Right renal pelvis (tissue), 4 donors: Measurements from ENCODE around the gene KRTAP5-3. TPM values are rescaled to one million over a fixed set of nuclear protein-coding genes. Genes with fewer than 3 reads are reported as not detected.

Source experiments
- DNase-seq, 4 donors: peaks; one replicate each; pipeline ENCODE4 v3.0.0-alpha.2; 2013; ENCODE audit warnings: low read depth in 4 of 4, low spot score in 3 of 4, missing footprints in 1 of 4
- polyA plus RNA-seq, 4 donors: library from polyadenylated mRNA; unstranded; fragments of 120-200 nt; gene quantifications; one replicate each; pipeline ENCODE4 v1.2.1, GENCODE V29; 2013; ENCODE audit not compliant: insufficient read length in 4 of 4

Gene KRTAP5-3
- polyA plus RNA-seq, 4 donors = not detected

DNA sequence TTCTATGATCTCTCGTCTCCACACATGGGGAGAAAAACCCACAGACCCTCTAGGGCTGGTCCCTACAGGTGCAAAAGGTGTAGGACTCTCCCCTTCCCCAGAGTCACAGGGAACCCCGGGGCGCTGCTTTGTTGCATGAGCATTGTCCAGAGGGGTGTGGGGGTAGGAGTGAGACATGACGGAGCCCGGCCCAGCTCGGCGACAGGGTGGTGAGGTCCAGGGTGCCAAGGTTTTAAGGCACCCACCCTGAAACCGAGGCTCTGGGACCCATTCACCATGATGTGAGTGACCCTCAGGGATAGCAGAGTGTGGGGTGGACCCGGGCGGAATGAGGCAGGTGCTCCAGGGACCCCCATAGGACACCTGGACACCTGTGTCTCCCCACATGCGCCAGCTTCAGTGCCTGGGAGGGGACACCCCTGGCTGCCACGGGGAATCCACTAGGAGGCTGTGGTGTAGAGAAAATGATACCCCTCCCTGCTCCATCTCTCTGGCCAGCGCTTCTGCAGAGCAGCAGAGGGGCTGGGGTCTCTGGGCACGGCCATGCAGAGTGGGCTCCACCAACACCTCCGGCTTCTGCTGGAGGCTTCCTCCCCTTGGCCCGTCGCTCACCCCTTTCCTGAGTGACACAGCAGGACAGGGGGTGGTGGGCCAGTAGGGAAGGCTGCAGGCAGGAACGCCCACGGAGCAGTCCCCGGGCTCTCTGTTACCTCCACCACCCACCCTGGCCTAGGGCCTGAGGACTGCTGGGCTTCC, 36.5 kb upstream of the KRTAP5-3 start:
- DNase-seq = no peak

DNA sequence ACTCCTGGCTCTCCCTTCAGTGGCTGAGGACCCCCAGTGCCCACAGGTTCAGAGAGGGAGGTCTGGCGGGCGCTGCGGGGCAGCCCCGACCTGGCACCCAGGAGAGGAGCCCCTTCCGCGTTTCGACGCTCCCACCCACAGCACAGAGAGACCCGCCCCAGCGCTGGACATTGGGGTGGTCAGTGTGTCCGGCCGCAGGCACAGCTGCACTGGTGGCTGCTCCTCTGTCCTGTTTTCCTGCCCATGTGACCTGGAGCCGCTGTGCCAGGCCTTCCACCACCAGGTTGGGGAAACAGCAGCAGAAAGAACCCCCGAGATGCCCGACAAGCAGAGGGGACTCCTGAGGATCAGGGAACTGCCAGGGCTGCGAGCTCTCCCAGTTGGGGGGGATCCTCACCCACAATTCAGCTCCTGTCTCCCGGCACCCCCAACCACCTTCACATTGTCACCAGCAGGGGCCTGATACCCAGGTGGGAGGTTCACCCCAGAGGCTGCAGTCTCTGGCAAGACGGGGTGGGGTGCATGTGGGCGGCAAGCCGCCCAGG, 35.0 kb upstream of the KRTAP5-3 start:
- no peak for DNase-seq

DNA sequence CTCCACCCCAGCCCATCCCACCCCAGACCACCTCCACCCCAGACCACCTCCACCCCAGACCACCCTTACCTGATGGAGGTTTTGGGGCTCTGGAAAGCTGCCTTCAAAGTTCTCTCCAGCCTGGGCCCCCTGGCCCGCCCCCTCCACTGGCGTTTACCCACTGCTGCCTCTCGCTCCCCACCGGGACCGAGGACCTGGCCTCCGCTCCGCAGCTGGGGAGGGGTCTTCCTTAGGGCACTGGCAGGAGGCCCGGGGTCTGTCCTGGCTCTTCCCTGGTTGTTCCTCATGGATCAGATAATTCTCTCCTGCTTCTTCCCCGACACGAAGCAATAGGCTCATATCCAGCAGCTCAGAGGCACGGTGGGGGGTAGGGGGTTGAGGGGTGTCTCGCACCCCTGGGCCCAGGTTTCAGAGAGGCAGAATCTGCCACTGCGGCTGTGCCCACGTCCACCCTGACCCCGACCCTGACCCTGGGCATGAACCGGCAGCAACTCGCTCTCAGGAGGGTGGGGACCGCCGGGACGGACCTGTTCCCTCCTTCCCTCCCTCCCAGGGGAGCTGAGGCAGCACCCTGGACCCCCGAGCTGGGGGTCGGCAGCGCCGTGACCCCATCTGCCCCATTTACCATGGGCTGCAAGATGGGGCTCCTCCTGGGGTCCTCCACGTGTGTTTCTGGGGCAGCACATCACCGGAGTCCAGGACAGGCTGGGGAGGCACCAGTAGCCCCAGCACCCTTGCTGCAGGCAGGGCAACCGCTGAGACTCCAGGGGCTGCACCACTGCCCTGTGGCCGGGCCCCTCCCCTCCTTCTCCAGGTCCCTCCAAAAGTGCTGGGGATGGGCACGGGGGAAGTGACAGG, 34.3 kb upstream of the KRTAP5-3 start:
- no peak for DNase-seq

DNA sequence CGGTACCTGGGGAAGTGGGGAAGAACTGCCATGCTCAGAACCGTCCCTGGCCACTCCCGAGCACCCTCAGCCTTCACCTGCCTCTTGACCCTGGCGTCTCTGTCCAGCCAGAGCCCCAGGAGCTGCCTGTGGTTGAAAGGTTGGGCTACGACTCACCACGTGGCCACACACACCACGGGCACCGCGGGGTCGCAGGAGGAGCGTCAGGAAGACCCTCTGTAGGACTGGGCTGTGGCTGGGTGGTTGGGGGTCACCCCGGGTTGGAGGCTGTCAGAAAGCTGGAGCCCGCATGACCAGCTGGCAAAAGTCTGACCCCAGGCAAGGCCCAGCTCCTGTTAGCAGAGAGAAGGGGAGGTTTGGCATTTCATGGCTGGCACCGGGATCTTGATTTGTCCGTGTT, 32.8 kb upstream of the KRTAP5-3 start:
- no peak for DNase-seq

DNA sequence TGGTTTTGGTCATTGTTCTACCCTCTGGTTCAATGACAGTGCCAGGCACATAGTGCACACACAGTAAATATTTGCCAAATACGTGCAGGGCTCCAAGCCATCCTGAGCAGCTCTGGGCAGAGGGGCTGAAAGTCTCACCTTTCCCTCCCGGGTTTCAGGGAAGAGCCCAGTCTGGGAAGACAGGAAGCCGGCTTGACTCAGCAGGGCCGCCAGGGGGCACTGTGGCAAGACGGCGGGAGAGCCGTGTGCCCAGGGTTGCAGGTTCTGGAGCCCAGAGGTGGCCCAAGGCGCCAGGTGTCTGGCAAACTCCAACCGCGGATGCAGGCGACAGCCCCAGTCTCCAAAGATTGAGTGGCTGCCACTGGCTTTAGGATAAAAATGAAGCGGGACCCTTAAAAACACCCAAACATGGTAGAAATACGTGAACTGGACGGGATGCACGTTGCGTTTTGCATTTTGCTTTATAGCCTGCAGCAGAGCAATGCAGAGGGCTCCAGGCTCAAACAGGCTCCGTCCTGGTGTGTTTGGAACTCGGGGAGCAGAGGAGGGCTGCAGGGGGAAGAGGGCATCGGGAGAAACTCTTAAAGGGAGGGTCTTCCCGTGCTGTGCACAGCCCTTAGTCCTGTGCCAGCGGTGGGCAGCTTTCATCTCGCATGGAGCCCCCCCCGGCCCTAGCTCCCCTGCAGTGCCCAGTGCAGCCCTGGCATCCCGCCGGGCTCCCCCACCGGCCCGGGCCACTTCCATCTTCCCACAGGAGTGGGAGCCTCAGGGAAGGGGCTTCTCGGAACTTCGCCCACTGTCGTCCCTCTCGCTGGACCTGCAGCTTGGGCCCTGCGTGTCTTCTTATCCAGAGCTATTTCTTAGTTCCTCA, 32.0 kb upstream of the KRTAP5-3 start:
- DNase-seq = no peak

DNA sequence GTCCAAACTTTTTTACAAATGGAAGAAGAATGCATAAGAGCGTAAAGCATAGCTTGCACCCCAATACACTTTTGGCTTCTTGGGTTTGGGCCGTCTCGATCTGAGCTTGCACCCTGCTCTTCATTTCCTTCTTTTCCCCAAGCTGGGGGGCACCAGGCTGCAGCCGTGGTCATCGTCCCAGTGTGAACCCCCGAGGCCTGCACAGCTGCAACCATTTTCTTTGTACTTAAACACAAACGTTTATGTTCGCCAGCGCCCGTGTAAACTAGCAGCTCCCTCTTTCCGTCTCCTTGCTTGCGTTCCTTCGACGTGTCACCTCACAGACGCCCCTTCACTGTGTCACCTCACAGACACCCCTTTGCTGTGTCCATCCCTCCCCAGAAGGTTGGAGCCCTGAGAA, 31.4 kb upstream of the KRTAP5-3 start:
- no peak for DNase-seq

DNA sequence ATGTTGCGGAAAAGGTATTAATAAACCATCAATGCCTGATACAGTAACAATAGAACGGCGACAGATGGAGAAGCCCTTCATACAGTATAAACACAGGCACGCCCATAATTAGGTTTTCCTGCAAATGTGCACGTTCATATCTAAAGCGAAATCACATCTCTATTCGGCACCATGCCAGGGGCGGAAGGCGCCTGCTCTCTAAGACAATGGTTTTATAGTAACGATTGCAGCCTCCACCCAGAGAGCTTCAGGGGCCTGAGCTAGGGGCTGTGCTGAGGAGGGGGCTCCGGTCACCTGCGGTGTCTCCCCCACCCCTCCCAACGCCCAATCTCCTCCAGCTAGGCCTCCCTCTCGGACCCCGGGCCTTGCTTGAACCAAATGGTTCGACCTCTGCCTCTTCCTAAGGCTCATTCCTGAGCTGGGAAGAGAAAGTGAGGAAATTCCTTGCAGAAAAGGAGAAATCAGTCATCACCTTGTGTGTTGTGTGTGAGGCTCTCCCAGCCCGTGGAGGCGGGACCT, 30.9 kb upstream of the KRTAP5-3 start:
- no peak for DNase-seq

DNA sequence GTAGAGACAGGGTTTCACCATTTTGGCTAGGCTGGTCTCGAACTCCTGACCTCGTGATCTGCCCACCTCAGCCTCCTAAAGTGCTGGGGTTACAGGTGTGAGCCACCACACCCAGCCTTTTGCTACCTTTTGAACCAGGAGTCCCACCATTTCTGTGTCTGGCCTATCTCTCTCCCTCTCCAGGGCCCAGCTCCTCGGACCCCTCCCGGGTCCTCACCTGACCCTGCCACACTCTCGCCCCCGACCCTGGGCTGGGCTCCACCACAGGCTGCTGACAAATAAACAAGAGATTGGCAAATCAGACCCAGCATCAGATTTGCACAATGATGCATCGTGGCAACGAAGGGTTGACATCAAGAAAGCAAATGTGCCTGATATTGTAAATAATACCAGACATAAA, 30.1 kb upstream of the KRTAP5-3 start:
- DNase-seq = no peak

DNA sequence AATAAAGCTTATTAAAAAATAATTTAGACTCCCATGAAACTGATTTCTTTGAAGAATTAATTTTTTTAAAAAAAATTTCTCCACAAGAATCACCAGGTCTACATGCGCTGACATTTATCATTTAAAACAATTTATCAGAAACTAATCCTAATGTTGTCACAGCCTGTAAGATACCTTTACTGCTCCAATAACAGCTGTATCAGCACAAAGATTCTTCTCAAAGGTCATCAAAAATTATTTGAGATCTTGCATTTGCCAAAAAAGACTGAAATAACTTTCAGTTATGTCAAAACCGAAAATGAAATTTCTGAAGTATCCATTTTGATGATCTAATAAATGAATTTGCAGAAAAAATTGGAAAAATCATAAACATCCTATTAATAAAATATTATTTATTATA, 29.4 kb upstream of the KRTAP5-3 start:
- no peak for DNase-seq

DNA sequence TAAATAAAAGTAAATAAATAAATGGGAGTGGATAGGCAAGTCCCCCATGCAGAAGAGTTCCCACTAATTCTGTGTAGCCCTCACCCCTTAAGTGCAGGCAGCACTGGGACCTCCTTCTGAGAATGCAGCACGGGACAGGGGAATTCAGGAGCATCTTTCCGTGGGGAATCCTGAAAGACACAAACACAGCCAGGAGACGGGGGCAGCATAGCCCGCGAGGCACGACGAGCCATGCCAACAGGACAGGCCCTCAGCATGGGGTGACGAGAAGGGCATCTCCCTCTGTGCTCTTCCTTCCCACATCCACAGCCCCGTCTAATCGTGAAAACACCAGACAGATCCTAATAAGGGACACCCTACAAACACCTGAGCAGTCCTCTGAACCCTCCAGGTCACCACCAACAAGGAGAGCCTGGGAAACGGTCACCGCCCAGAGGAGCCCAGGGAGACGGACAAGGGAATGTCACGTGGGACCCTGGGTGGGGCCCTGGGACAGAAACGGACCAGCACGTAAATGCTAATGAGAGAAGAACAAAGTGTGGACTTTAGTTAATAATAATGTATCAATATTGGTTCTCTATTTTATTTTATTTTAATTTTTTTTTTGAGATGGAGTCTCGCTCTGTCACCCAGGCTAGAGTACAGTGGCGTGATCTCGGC, 28.2 kb upstream of the KRTAP5-3 start:
- DNase-seq = no peak

DNA sequence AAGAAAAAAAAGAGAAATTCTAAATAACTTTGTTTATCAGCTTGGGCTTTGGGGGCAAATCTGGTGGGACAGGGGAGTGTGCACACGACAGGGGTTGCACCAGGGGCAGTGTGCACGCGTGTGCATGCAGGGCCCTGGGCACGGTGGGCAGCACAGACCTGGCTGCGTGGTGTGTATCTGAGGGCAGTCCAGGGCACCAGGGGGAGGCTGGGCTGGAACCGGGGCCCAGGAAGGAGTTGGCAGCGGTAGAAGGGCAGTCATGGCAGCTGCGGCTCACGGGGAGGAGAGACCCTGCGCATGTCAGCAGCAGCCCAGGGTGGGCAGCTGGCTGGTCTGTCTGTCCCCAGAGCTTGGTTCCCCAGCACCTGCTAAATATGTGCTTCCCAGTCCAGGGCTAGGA, 25.6 kb upstream of the KRTAP5-3 start:
- DNase-seq = no peak

DNA sequence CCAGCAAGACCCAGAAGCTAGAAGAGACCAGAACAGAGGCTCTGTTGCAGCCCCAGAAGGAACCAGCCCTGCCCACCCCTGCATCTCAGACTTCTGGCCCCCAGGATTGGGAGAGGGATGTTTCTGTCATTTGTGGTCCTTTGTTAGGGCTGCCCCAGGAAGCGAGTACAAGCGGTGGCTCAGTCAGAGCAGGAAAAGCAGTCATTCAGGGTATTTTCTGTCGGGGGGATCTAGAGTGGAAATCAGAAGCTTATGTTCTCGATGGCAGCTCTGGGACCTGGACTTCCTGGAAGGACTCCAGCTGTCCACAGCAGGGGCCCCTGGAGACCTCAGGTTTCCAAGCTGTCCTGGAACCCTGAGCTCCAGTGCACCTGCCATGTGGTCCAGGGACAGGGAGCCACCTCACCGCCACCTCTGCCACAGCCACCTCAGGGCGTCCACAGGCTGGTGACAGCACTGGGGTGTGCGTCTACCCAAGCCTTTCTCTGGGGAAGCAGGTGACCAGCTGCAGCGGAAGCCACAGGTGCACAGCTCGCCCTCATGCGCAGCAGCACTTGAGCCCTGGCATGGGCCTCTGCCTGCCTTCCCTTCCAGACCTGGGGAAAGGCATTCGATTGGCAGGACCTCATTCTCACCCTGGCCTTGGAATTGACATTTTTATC, 23.9 kb upstream of the KRTAP5-3 start:
- DNase-seq = no peak

DNA sequence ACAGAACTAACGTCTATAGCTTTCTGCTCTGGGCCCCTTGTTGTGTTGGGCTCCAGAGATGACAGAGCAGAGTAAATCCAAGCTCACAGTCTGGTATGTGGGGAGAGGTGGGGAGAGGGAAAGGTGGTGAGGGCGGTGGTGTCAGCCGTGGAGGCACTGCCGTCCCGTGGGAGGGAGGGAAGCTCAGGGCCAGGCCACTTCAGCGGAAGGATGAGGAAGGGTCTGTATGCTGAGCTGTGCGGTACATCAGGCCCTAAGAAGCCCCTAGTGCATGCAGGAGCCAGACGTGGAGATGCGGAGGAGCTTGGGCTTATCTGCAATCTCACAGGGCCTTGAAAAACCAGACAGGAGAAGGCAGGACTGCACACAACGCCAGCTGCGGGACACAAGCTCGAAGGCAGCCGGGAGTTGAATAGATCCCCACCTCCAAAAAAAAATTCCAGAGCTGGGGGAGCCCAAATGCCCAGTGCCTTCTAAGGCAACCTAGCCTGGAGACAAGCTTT, 22.9 kb upstream of the KRTAP5-3 start:
- DNase-seq = no peak

DNA sequence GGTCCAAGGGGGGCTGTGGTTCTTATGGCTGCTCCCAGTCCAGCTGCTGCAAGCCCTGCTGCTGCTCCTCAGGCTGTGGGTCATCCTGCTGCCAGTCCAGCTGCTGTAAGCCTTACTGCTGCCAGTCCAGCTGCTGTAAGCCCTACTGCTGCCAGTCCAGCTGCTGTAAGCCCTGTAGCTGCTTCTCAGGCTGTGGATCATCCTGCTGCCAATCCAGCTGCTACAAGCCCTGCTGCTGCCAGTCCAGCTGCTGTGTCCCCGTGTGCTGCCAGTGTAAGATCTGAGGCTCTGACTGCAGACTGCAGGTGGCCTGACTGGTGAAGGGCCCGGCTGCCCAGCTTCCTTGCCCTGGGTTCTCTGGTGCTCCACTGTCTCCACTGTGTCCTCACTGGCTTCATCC, 22.0 kb upstream of the KRTAP5-3 start:
- DNase-seq = no peak

DNA sequence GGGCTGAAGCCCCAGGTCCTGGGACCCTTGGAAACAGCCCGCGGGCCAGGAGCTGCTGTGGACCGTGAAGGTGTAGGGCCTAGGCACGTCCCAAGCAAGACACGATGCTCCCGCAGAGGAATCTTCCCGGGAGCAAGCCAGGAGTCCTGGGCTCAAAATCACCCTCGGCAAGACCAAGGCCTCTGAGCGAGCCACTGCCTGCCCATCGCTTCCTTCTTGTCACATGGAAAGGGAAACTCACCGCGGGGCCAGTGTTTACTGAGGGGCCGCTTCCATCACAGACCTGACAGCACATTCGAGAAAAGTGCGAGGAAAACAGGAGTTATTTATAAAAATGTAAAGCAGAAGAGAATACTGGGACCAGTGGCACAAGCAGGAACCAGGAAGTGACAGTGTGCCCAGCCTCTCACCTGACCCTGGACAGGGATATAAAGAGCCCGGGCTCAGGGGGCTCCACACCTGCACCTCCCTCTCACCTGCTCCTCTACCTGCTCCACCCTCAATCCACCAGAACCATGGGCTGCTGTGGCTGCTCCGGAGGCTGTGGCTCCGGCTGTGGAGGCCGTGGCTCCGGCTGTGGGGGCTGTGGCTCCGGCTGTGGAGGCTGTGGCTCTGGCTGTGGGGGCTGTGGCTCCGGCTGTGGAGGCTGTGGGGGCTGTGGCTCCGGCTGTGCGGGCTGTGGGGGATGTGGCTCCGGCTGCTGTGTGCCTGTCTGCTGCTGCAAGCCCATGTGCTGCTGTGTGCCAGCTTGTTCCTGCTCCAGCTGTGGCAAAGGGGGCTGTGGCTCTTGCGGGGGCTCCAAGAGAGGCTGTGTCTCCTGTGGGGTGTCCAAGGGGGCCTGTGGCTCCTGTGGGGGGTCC, 21.3 kb upstream of the KRTAP5-3 start, which contains the start of gene KRTAP5-5:
TSS of gene KRTAP5-5 (plus strand) at position 450 of the 860 bp plus-strand sequence. CDS start at position 516, 66 bp downstream.
- no peak for DNase-seq

DNA sequence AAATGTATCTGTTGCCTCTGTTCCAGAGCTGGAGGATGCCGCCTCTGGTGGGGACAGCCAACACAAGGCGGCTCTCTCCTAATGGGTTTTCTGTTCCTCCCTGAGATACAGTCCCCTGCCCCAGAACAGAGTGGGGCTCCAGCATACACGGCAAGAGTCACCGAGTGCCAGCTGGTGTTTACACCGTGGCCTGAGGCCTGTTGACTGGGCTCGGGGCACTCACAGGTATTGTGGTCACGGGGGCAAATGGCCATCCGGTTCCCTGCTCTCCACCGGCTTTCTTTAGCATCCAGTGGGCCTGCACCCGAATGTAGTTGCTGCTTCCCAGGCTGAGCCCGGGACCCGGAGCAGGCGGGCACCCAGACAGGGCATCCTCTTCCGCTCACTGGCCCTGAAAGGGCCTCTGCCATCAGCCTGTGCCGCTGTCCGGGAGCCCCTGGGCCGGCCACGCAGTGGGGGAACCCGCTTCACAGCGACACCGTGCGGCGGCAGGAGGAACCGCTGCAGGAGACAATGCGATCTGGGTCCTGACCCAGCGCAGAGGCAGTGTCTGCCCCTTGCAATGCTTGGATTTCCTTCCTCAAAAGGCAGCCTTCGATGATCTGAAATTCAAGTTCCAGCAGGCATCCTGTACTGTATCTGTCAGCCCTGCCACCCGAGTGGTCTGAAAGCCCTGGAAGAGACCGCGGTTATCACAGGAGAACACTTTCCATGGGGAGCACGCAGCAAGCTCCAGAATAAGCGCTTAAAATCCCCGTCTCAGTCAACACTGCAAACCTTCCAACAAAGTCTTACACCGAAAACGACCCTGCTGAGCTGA, 20.5 kb upstream of the KRTAP5-3 start:
- peak in 1 of 4 donors; percentile 52 for DNase-seq

DNA sequence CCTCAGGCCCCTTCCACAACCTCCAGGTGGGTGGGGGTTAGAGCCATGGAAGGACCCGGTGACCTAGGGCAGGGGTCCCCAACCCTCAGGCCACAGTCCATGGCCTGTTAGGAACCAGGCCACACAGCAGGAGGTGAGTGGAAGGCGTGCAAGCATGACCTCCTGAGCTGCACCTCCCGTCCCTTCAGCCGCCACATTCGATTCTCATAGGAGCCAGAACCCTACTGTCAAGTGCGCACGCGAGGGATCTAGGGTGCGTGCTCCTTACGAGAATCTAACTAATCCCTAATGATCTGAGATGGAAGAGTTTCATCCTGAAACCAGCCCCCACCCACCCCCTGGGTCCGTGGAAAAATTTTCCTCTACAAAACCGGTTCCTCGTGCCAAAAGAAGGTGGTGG, 17.3 kb upstream of the KRTAP5-3 start:
- no peak for DNase-seq
